ENCODE results near the gene LCAT.
"Not testable (repeated sequence)": the region's sequence is repeated elsewhere in the genome, so short reads cannot be mapped to it uniquely, and the experiment has no call there.

Gene LCAT, protein sequence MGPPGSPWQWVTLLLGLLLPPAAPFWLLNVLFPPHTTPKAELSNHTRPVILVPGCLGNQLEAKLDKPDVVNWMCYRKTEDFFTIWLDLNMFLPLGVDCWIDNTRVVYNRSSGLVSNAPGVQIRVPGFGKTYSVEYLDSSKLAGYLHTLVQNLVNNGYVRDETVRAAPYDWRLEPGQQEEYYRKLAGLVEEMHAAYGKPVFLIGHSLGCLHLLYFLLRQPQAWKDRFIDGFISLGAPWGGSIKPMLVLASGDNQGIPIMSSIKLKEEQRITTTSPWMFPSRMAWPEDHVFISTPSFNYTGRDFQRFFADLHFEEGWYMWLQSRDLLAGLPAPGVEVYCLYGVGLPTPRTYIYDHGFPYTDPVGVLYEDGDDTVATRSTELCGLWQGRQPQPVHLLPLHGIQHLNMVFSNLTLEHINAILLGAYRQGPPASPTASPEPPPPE

DNA sequence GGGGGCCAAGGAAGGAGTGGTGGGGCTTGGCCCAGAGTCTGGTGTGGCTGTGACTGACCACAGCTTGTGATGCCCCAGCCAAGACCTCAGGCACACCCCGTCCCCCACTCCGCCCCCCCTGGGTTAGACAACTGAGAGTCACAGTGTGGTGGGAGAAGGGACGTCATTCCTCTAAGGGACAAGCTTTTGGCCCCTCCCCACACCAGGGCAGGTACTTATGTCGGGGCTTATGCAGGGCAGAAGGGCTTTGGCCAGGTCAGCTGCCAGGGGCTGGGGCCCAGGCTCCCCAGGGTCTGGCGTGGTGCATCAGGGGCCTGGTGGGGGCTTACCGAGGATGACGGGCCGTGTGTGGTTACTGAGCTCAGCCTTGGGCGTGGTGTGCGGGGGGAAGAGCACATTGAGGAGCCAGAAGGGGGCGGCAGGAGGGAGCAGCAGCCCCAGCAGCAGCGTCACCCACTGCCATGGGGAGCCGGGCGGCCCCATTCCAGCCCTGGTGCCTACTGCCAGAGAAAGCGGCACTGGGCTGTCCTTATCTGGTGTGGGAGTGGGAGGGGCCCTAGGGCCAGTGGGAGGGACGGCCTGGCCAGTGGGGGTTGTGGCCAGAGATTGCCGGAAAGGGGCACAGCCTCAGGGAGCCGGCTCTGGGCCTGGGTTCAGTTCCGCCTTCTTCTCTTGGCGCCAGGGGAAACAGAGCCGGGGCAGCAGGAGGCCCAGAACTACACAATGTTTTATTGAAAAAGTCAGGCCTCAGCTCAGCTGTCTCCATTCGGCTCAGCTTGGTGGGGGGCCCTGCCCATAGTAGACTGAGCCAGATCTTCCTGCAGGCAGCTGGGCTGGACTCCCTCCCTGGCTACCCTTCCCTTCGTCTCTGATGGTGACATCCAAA, at the start of gene LCAT:
LCAT (minus strand) TSS at position 502 of the 886 bp plus-strand sequence; CDS start at position 483, 19 bp downstream.
- DNase-seq, result no peak

DNA sequence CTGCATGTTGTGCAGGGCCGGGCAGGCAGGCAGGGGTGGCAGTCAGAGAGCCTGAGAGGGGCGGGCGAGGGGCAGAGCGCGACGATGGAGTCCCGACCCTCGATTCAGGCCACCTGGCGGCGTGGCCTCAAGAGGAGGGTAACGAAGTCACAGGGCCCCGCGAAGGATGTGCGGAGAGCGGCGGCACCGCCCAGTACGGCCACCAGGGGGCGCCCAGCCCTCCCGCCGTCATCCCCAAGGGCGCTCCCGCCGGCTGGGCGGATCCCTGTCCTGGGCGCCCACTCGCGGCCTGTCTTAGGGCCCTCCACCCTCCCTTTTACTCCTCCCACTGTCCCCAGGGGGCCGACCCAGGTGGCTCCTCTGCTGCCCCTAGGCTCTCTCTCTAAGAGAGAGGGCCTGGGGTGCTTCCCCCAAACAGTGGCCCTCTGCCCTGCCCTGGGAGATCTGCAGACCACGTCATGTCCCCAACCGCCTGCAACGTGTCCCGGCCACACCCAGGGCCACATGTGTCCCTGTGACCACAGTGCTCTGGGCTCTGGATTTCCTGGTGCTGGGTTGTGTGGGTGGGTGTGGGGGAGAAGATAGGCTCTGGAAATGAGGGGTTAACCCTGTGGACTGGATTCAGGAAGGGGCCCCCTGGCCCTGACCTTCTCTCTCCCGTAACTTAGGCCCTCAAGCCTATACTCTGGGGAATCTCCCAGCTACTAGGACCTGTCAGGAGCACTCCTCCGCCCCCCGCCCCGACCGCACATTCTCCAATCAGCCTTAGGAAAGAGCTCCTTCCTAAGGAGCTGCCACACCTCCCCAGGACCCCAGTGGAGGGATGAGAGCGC, 49.5 kb upstream of the LCAT start:
- DNase-seq, result peak; percentile 52

DNA sequence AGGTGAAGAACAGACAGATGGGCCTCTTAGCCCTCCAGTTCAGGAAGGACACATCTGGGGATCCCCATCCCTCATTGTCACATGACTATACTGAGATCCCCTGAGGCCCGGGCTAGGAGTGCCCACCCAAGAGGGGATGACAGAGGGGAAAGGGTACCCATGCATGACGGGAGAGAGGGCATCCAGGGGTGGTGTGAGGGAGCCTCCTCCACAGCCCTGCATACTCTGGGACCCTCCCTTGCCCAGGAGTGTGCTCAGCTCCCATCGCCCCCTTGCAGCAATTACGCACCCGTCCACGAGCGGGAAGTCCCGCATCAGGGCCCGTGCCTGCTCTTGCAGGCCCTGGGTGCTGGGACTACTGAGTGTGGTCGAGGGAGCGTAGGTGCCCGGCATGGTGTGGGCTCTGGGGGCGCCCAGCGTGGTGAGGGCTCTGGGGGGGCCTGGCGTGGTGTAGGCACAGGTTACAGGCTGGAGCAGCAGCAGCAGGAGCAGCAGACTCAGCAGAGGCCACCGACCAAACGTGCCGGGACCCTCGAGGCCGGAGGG, 48.8 kb upstream of the LCAT start:
- DNase-seq, result no peak

DNA sequence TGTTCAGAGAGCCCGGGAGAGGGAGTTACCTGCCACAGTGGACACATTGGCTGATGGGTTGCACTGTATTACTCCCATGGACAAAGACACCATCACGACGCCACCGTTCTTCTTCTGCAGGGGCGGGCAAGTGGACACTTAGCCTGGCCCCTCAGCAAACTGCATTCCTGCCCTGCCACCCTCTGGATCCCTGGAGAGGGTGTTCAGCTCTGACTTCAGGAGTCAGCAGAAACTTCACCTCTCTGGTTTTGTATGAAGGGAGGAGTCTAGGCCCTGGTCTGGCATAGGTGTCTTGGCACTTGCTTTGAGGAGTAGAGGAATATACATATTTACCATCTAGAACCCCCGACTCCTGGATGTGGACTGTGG, 46.1 kb upstream of the LCAT start:
- no peak for DNase-seq

DNA sequence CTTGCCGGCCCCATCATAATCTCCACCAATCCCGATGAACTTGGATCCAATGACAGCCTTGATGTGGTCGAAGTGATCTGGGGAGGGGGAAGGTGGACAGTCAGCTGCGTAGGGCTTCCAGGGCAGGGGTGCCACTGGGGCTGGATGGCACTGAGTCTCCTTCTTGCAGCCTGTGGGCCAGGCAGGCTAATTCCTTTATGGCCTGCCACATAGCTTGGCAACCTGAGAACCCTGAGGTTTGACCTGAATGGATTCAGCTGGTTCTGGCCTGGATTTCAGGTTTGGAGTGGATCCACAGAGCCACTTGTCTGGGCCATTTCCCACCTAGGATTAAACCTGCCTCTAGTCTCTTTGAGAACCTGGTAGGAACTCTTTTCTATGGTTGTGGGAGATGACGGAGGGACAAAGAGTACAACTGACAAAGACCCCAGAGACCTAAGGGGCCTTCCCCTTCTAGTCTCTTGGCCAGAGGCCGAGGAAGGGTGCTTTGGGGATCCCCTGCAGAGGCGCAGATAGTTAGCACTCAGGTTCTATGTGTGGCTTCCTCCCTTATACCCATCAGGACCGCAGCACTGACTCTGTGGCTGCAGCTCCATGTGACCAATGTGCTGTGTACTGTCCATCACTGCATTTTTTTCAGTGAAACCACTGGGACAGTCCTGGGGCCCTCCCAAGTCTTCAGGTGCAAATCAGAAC, 45.5 kb upstream of the LCAT start:
- DNase-seq, result no peak

DNA sequence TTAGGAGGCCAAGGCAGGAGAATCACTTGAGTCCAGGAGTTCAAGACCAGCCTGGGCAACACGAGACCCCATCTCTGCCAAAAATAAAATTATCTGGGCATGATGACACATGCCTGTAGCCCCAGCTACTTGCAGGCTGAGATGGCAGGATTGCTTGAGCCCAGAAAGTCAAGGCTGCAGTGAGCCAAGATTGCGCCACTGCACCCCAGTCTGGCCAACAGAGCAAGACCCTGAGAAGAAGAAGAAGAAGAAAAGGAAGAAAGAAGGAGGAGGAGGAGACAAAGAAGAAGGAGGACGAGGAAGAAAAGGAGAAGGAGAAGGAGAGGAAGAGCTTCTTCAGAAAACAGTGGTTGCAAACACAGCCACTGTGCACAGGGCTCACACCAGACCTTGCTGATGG, 44.8 kb upstream of the LCAT start:
- DNase-seq, result no peak

DNA sequence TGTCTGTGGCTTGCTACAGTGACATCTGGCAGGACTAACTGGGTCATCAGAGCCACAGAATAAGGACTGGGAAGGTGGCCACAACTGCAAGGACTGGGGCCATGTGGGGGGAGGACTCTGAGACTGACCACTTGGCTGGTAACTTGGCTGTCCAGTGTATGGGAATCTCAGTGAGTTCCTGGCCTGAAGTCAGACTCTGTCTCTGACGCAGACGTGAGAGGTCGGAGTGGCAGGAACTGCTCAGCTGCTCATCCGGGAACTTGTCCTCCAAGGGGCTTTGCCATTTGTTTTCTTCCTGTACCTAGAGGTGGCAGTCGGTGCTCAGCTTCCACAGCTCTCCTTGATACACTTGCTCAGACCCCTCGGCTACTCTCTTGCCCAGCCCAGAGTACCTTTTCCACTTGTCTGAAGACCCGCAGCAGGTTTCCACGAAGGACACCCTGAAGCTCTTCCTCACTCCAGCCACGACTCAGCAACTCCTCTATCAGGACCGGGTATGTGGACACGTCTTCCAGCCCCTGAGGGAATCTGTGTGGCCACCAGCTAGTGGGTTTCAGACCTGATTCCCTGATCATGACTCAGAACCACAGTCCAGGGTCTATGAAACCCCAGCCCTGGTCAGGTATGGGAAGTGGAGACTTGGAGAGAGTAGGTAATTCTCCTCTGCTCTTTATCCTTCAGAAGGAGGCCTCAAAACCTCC, 43.7 kb upstream of the LCAT start:
- no peak for DNase-seq

DNA sequence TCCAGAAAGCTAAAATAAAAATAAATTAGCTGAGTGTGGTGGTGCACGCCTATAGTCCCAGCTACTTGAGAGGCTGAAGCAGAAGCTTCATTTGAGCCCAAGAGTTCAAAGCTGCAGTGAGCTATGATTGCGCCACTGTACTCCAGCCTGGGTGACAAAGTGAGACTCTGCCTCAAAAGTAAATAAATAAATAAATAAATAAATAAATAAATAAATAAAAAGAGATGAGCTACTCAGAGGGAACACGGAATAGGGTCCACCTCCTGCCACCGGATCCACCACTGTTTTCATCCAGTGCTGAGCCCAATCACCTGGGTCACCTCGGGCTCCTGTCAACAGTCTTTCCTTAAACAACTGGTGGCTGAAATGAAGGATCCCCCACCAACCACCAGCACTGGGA, 43.0 kb upstream of the LCAT start:
- no peak for DNase-seq

DNA sequence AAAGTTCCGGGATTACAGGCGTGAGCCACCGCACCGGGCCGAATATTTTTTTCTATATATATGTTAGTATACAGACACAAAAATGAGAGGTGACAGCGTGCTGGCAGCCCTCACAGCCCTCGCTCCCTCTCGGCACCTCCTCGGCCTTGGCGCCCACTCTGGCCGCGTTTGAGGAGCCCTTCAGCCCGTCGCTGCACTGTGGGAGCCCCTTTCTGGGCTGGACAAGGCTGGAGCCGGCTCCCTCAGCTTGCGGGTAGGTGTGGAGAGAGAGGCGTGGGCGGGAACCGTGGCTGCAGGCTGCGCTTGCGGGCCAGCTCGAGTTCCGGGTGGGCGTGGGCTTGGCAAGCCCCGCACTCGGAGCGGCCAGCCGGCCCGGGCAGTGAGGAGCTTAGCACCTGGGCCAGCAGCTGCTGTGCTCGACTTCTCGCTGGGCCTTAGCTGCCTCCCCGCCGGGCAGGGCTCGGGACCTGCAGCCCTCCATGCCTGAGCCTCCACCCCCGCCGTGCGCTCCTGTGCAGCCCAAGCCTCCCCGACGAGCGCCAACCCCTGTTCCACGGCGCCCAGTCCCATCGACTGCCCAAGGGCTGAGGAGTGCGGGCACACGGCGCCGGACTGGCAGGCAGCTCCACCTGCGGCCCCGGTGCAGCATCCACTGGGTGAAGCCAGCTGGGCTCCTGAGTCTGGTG, 38.2 kb upstream of the LCAT start:
- DNase-seq, result no peak

DNA sequence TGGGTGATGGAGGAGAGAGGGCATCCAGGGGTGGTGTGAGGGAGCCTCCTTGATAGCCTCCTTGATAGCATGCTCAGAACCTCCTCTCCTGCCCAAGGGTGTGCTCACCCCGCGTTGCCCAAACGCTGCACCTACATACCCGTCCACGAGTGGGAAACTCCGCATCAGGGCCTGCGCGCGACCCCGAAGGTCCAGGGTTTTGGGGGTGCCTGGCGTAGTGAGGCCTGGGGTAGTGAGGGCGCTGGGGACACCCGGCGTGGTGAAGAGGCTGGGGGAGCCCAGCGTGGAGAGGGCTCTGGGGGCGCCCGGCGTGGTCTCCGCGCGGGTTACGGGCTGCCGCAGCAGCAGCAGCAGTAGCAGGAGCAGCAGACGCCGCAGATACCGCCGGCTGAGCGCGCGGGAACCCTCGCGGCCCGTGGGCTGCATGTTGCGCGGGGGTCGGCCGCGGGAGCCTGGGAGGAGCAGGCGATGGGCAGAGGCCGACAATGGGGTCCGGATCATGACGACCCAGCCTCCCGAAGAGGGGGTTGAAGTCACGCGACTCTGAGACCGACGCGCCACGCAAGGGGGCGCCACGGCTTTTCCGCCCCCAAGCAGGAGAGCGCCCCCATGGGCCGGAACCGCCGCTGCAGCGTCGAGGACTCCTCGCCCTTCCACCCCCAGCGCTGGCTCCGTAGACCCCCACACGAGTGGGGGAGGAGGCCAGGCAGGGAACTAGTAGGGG, 36.2 kb upstream of the LCAT start, which contains the start of gene DPEP3:
DPEP3 (minus strand) TSS at position 545 of the 724 bp plus-strand sequence; CDS start at position 426, 119 bp downstream.
- DNase-seq, result no peak

DNA sequence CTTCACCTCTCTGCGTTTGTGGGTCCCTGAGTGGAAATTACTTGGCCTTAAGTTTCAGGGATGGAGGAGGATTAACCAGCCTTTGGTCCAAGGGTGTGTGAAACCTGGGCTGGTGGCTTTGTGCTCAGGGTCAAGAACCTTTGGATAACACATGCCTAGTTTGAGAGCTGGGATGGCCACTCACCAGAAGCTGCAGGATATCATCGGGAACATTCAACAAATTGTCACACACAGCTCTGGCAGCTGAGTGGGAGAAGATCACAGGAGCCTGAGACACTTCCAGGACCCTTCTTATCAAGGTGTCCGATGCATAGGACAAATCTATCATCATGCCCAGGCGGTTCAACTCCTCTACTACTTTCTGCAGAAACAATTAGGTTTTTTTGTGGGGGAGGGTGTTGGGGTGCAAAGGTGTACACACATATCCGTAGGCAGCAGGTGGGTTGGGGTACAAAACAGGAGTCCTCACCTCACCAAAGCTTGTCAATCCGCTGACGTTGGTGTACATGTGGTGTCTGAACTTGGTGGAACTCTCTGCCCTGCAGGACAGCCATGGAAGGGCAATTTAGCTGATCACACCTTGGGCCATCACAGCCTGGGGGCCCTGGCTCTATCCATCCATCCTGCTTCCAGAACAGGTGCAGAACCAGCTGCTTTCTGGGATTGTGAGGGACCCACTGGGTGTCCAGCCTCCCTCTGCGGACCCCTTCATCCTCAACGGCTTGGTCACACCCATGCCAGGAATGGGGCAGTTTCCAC, 33.7 kb upstream of the LCAT start:
- DNase-seq, result no peak

DNA sequence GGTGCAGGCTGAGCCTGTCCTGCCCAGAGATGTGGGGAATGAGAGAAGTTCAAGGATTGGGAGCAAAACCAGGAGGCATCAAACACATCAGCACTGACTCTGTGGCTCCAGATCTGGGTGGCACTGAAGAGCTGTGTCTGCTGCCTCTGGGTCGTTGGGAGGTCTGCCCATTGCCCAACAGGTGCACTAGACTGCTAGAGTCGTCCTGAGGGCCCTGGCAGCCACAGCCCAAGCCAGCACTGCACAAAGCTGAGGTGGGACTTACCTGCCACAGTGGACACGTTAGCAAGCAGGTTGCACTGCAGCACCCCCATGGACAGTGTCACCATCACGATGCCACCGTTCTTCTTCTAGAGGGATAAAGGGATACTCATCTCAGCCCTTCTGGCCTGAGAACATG, 33.1 kb upstream of the LCAT start:
- no peak for DNase-seq

DNA sequence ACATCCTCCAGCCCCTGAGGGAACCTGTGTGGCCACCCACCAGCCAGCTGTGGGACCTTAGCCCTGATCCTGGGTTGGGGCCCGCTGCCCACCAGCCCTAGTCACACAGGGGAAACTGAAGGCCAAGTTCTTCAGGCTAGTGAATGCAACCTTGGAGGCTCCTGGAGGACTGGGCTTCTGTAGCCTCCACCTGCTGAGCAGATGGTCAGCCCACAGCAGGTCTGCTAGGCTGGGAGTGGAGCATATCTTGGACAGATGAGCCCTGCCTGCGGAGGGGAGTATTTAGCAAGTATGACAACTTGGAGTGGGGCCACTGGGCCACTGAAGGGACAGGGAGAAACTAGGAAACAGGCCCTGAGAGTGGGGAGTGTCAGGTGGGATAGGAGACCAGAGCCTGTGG, 32.3 kb upstream of the LCAT start:
- DNase-seq, result no peak

DNA sequence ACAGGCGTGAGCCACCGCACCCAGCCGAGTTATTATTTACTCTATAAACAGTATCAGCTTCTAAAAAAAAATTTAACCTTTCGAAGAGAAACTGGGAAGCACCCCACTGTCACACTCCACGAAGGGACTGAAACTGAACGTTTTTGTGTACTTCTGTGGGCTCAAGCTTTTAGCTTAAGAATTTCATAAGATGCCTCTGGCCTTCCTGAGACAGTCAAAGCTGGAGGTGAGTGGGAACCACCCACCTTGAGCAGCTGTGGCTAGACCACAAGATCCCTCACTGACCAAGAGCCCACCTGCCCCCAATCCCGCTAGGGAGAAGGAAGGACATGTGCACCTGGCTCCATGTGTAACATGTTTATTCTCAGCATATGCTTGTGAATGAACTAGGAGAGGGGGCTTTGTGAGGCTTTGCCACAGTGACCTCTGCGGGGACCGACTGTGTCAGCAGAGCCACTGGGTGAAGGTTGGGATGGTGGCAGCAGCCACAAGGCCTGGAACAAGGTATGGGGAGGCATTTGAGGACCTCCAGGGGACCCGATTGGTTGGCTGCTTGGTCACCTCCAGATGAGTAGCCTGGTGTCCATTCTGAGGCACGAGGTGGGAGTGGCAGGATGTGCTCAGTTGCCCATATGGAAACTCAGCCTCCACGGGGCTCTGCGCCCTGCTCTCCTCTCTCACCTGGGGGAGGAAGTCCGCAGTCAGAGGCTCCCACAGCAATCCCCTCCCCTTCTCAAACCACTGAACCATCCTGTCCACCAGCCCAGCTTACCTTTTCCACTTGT, 31.6 kb upstream of the LCAT start:
- no peak for DNase-seq

DNA sequence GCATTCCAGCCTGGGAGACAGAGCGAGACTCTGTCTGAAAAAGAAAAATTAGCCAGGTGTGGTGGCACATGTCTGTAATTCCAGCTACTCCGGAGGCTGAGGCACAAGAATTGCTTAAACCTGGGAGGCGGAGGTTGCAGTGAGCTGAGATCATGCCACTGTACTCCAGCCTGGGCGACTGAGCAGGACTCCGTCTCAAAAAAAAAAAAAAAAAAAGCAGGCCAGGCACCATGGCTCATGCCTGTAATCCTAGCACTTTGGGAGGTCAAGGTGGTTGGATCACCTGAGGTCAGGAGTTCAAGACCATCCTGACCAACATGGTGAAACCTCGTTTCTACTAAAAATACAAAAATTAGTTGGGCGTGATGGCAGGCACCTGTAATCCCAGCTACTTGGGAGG, 28.4 kb upstream of the LCAT start:
- DNase-seq, result not testable (repeated sequence)

DNA sequence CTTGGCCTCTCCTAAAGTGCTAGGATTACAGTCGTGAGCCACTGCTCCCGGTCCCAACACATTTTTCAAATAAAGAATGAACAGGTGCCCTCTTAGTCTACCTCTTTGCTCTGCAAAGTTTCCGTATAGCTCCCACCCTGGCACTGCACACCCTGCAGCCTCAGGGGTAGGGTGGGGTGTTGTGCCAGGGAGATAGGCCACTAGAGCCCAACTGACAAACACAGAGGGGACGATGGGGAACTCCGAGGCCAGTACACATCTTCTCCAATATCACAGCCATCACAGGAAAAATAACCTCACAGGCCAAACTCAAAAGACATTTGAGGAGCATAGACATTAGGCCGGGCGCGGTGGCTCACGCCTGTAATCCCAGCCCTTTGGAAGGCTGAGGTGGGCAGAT, 27.2 kb upstream of the LCAT start:
- DNase-seq, result no peak

DNA sequence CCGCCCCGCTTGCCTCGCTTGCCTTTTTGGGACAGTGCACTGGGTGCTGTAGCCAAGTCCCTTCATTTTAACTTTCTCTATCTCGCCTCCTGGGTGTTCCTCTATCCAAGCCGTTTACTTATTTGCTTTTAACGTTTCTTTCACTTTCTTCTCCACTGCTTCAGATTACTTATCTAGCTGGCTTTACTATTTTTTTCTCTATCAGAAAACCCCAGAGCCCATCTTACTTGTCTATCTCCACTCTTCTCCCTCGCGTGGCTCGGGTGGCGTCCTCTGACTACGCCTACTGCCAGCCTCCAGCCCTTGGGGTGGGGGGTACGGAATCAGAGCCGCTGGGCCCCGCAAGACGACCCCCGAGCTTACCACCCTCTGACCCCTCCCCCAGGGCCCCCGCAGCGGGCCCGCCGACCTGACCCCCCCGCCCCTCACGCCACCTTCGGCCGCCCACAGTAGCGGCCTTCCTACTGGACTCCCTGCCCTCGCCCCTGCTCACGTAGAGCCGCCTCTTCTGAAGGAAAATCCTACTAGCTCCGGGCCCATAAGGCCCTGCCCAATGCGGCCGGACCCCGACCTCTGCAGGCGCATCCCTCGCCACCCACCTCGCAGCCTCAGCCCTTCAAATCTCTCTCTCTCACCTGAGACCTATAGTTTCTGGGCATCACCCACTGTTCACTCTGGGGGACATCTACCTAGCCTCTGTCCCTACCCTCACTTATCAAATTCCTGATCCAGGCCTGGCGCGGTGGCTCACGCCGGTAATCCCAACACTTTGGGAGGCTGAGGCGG, 25.5 kb upstream of the LCAT start:
- no peak for DNase-seq
